H1 (cell line): ENCODE data around the gene MTF1. TPM values are rescaled to one million over a fixed set of nuclear protein-coding genes. Genes with fewer than 3 reads are reported as not detected.

Experiments used
- ASH2L ChIP-seq: fragments of 200-600, 300-600 bp; sonication (generic); IDR thresholded peaks from one replicate; pipeline ENCODE4 v1.7.1; 2017; ENCODE audit warnings: low read length
- CBX8 ChIP-seq: fragments of 300-800, 300-1000 bp; sonication (generic); IDR thresholded peaks from 2 replicates; pipeline ENCODE4 v1.7.1; 2016; ENCODE audit warnings: low read depth, low read length, borderline replicate concordance
- EGR1 ChIP-seq: IDR thresholded peaks from 2 replicates; pipeline ENCODE4 v1.6.1; 2011; ENCODE audit warnings: low read depth, low read length, borderline replicate concordance
- GTF2F1 ChIP-seq: IDR thresholded peaks from 2 replicates; pipeline ENCODE4 v1.6.1; 2012; ENCODE audit warnings: low read depth, low read length, improper control_type of control experiment, borderline replicate concordance
- HDAC2 ChIP-seq, 2 experiments: fragments of 300-600 bp in 1 of 2; sonication (generic) in 1 of 2; IDR thresholded peaks; 2 replicates each; pipeline ENCODE4 v1.6.1; 2011 to 2012; ENCODE audit warnings: low read depth in 2 of 2, low read length in 2 of 2, mild to moderate bottlenecking in 2 of 2, moderate library complexity in 2 of 2, borderline replicate concordance in 1 of 2, inconsistent platforms in 1 of 2
- JUND ChIP-seq: IDR thresholded peaks from 2 replicates; pipeline ENCODE4 v1.6.1; 2011; ENCODE audit warnings: mild to moderate bottlenecking, improper control_type of control experiment, low read length
- MAFK ChIP-seq: IDR thresholded peaks from 2 replicates; pipeline ENCODE4 v1.6.1; 2012; ENCODE audit warnings: low read depth, mild to moderate bottlenecking, improper control_type of control experiment, low read length
- NANOG ChIP-seq: IDR thresholded peaks from 2 replicates; pipeline ENCODE4 v1.6.1; 2011; ENCODE audit warnings: low read length, low read depth, mild to moderate bottlenecking, inconsistent platforms; ENCODE audit not compliant: insufficient read depth, poor library complexity, severe bottlenecking
- NRF1 ChIP-seq: IDR thresholded peaks from 2 replicates; pipeline ENCODE4 v1.6.1; 2011; ENCODE audit warnings: mild to moderate bottlenecking, low read depth, low read length, improper control_type of control experiment
- POLR2A ChIP-seq, 2 experiments: IDR thresholded peaks; 1 replicate in 1 of 2; 2 replicates in 1 of 2; pipeline ENCODE4 v1.6.1; 2011; ENCODE audit warnings: low read depth in 2 of 2, low read length in 2 of 2, mild to moderate bottlenecking in 2 of 2; ENCODE audit errors: control extremely low read depth in 1 of 2
- POU5F1 ChIP-seq: IDR thresholded peaks from 2 replicates; pipeline ENCODE4 v1.6.1; 2011; ENCODE audit warnings: low read depth, mild to moderate bottlenecking, low read length, moderate library complexity
- RAD21 ChIP-seq, 2 experiments: IDR thresholded peaks in 1 of 2; conservative IDR thresholded peaks in 1 of 2; 2 replicates each; pipeline ENCODE4 v1.6.1; 2011; ENCODE audit warnings: low read depth in 2 of 2, low read length in 2 of 2, improper control_type of control experiment in 1 of 2, inconsistent platforms in 1 of 2, mild to moderate bottlenecking in 1 of 2, moderate library complexity in 1 of 2
- RBBP5 ChIP-seq: IDR thresholded peaks from 2 replicates; pipeline ENCODE4 v1.7.1; 2012; ENCODE audit warnings: low read depth, mild to moderate bottlenecking, inconsistent platforms, low read length, moderate library complexity, borderline replicate concordance
- RXRA ChIP-seq: IDR thresholded peaks from 2 replicates; pipeline ENCODE4 v1.6.1; 2011; ENCODE audit warnings: low read depth, mild to moderate bottlenecking, low read length, moderate library complexity; ENCODE audit not compliant: insufficient read depth
- SAP30 ChIP-seq: fragments of 300-600 bp; sonication (generic); IDR thresholded peaks from 2 replicates; pipeline ENCODE4 v1.7.1; 2012; ENCODE audit warnings: low read length, moderate library complexity, mild to moderate bottlenecking, inconsistent platforms; ENCODE audit not compliant: insufficient read depth, insufficient replicate concordance
- SIN3A ChIP-seq, 2 experiments: IDR thresholded peaks in 1 of 2; conservative IDR thresholded peaks in 1 of 2; 2 replicates each; pipeline ENCODE4 v1.6.1; 2011 to 2012; ENCODE audit warnings: low read length in 2 of 2, improper control_type of control experiment in 1 of 2, low read depth in 1 of 2, mild to moderate bottlenecking in 1 of 2
- SIX5 ChIP-seq: IDR thresholded peaks from 2 replicates; pipeline ENCODE4 v1.6.1; 2011; ENCODE audit warnings: mild to moderate bottlenecking, low read depth, low read length
- SP2 ChIP-seq: IDR thresholded peaks from 2 replicates; pipeline ENCODE4 v1.6.1; 2012; ENCODE audit warnings: mild to moderate bottlenecking, low read length, inconsistent platforms
- SP4 ChIP-seq: IDR thresholded peaks from 2 replicates; pipeline ENCODE4 v1.6.1; 2012; ENCODE audit warnings: low read length, inconsistent platforms
- TAF1 ChIP-seq: IDR thresholded peaks from 2 replicates; pipeline ENCODE4 v1.6.1; 2011; ENCODE audit warnings: mild to moderate bottlenecking, low read depth, low read length
- TEAD4 ChIP-seq: IDR thresholded peaks from 2 replicates; pipeline ENCODE4 v1.6.1; 2012; ENCODE audit warnings: low read depth, low read length, inconsistent platforms, mixed read lengths
- YY1 ChIP-seq: IDR thresholded peaks from 2 replicates; pipeline ENCODE4 v1.6.1; 2011; ENCODE audit warnings: low read depth, mild to moderate bottlenecking, low read length
- polyA plus RNA-seq, 7 experiments: library from polyadenylated mRNA; depleted of rRNA in 3 of 7; stranded (reverse) in 5 of 7; unstranded in 2 of 7; fragments of >200 nt in 5 of 7; fragments of 200-250 nt in 2 of 7; gene quantifications; 1 replicate in 5 of 7; 2 replicates in 1 of 7; 4 replicates in 1 of 7; pipeline versions ENCODE4 v1.2.1 to v1.2.3, GENCODE V29; 2011 to 2013; ENCODE audit warnings: missing spikeins in 2 of 7, mixed read lengths in 2 of 7
- total RNA-seq: library from RNA; stranded (reverse); fragmentation: NEBNext Ultra II Directional; extraction: Animal tissue kit (Norgen Biotek cat#: 25700); gene quantifications from 2 replicates; pipeline ENCODE4 v1.2.1, GENCODE V29; 2021
- TF ChIP-seq, protein P1 (sequence below): IDR thresholded peaks from 2 replicates; pipeline ENCODE4 v1.6.1; 2011; ENCODE audit warnings: low read length, improper control_type of control experiment

The MTF1 gene
- total and polyA plus RNA-seq, 2 of the 8 experiments (the other 6 are each of a cell fraction or from before 2014, with no cell fraction given): 4.0 to 15.5 TPM

DNA sequence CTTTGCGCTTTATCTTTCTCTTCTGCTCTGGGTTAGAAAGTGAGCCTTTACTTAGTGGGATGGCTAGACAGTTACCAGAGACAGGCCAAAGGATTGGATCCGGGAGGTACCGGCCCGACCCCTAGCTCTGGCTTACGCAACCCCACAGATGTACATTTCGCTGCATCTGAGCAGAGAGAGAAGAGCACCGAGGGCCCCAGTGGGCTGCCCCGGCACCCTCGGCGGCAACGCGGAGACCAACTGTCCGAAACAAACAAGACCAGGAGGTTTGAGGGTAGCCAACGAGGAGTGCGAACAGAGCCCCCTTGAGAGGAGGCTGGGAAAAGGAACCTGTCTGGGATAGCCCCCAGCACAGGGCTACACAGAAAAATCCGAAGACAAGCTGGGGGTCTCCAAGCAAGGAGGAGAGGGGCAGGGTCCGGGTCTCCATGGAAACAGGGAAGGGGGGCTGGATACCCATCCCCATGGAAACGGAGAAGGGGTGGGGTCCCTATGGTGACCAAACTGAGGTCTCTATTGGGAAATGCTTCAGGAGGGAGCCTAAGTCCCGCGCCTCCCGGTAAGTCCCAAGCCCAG lies 373 bp downstream of the MTF1 start (continued):
- TF ChIP-seq RAD21 (IDR thresholded peaks at IDR 0.05 in 1 of 2, conservative IDR thresholded peaks at IDR 0.05 in 1 of 2; ENCODE audit: low read depth in 2 of 2, low read length in 2 of 2) (no peak), RBBP5 (no peak), SP4 (no peak), NRF1 (no peak), HDAC2 (IDR thresholded peaks at IDR 0.05; ENCODE audit: borderline replicate concordance in 1 of 2, low read depth in 2 of 2, low read length in 2 of 2) (peak in 1 of 2 experiments; percentile 1; a peak in 1 of 4 replicates), TAF1 (no peak), RXRA (no peak), SP2 (no peak), CBX8 (no peak), SAP30 (peak; percentile 65), POLR2A (IDR thresholded peaks at IDR 0.05; ENCODE audit: control extremely low read depth in 1 of 2, low read depth in 2 of 2, low read length in 2 of 2) (no peak), POU5F1 (no peak), MAFK (no peak), ASH2L (peak; percentile 35), NANOG (no peak), SIN3A (conservative IDR thresholded peaks at IDR 0.05 in 1 of 2, IDR thresholded peaks at IDR 0.05 in 1 of 2; ENCODE audit: low read depth in 1 of 2, low read length in 2 of 2) (peak; percentile 65 to 87; a peak in 2 of 4 replicates), EGR1 (no peak), YY1 (no peak), SIX5 (no peak), GTF2F1 (no peak), TEAD4 (no peak), JUND (no peak)
- TF ChIP-seq, protein P1, sequence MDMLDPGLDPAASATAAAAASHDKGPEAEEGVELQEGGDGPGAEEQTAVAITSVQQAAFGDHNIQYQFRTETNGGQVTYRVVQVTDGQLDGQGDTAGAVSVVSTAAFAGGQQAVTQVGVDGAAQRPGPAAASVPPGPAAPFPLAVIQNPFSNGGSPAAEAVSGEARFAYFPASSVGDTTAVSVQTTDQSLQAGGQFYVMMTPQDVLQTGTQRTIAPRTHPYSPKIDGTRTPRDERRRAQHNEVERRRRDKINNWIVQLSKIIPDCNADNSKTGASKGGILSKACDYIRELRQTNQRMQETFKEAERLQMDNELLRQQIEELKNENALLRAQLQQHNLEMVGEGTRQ: no peak
